Upper lobe of left lung (tissue), 6 donors: ENCODE results near the gene FAM3C. TPM values are rescaled to one million over a fixed set of nuclear protein-coding genes. Genes with fewer than 3 reads are reported as not detected.

Experiments used
- ATAC-seq, 2 donors: fragments of 200-7000 bp; cut with Tn5 transposase; one replicate each; pipeline ENCODE4 v1.9.1; 2022; ENCODE audit warnings: mild to moderate bottlenecking in 2 of 2, moderate library complexity in 2 of 2; ENCODE audit not compliant: low FRiP score in 2 of 2
- DNase-seq, 2 donors: peaks; one replicate each; pipeline ENCODE4 v3.0.0-alpha.2; 2019 to 2020
- H3K27ac ChIP-seq, 4 donors: fragments of 200-600 bp; sonication (generic); one replicate each; pipeline ENCODE4 v1.5.1; 2016 to 2019
- H3K27me3 ChIP-seq, 4 donors: fragments of 200-600 bp; sonication (generic); one replicate each; pipeline ENCODE4 v1.5.1; 2017 to 2019
- H3K36me3 ChIP-seq, 4 donors: fragments of 200-600 bp; sonication (generic); one replicate each; pipeline ENCODE4 v1.5.1; 2016 to 2019
- H3K4me1 ChIP-seq, 4 donors: fragments of 200-600 bp; sonication (generic); one replicate each; pipeline ENCODE4 v1.5.1; 2018 to 2019
- H3K4me3 ChIP-seq, 4 donors: fragments of 200-600 bp; sonication (generic); one replicate each; pipeline ENCODE4 v1.5.1; 2017 to 2019; ENCODE audit warnings: mild to moderate bottlenecking in 2 of 4, moderate library complexity in 1 of 4
- H3K9me3 ChIP-seq, 4 donors: fragments of 200-600 bp; sonication (generic); one replicate each; pipeline ENCODE4 v1.5.1; 2018 to 2019
- CTCF ChIP-seq, 6 experiments: fragments of 450-650 bp in 4 of 6; fragments of 200-600 bp in 2 of 6; sonication (generic) in 2 of 6; IDR thresholded peaks; one replicate each; pipeline ENCODE4 v1.5.1; 2016 to 2019; ENCODE audit warnings: antibody characterized with exemption in 6 of 6
- EP300 ChIP-seq, 4 donors: sonication (generic); formaldehyde crosslinking; IDR thresholded peaks; one replicate each; pipeline ENCODE4 v1.5.1; 2017; ENCODE audit warnings: antibody characterized with exemption in 4 of 4, control low read depth in 2 of 4
- POLR2A ChIP-seq, 4 donors: fragments of 450-650 bp; IDR thresholded peaks; one replicate each; pipeline ENCODE4 v1.5.1; 2016 to 2017; ENCODE audit warnings: antibody characterized with exemption in 4 of 4, mild to moderate bottlenecking in 2 of 4
- POLR2AphosphoS5 ChIP-seq, 2 donors: sonication (generic); formaldehyde crosslinking; IDR thresholded peaks; one replicate each; pipeline ENCODE4 v1.5.1; 2017; ENCODE audit warnings: antibody characterized with exemption in 2 of 2
- WGBS, 2 donors: methylation state at CpG; one replicate each; pipeline ENCODE4 v1.1.5; 2017 to 2018; 5-methylcytosine and 5-hydroxymethylcytosine counted together
- total RNA-seq, 6 donors: library from RNA; depleted of rRNA in 4 of 6; stranded (reverse); fragments of >200 nt in 4 of 6; gene quantifications; one replicate each; pipeline versions ENCODE4 v1.1.0 to v1.2.1, GENCODE V29; 2016 to 2021
- donor health status: DM: no; HTN: no; CAD: no; lungs with moderate emphysema.
- donor health status: DM: no; HTN: yes; CAD: no; lungs with severe emphysema.

FAM3C gene
- total RNA-seq, 6 donors from 2014 or later, result 10.5 to 65.7 (median 34.9) TPM

GRCh38 chr7:121334875-121335648 is 61.0 kb downstream of the FAM3C start:
- H3K9me3 ChIP-seq, result no peaks in the 10 kb centered on the region
- H3K4me1 ChIP-seq, result peaks cover 3 to 7% (median 6%) of the 10 kb centered on the region in 4 donors
- no peak for ATAC-seq
- H3K27ac ChIP-seq, result no peak overlapping the region
- no peak for TF ChIP-seq POLR2AphosphoS5 (IDR thresholded peaks at IDR 0.05)
- TF ChIP-seq CTCF (IDR thresholded peaks at IDR 0.05), result no peak
- TF ChIP-seq EP300 (IDR thresholded peaks at IDR 0.05), result no peak
- 75 to 87% methylated on average over 10 of the region's 10 CpGs for WGBS, 2 donors
- no peak overlapping the region for H3K4me3 ChIP-seq
- DNase-seq, result no peak
- H3K27me3 ChIP-seq, result peaks cover 0 to 7% (median 5%) of the 10 kb centered on the region in 4 donors
- no peaks in the 10 kb centered on the region for H3K36me3 ChIP-seq

GRCh38 chr7:121334376-121334775 is 61.7 kb downstream of the FAM3C start:
- Histone ChIP-seq H3K36me3 (no peaks in the 10 kb centered on the region), H3K4me1 (peaks cover 10 to 14% (median 13%) of the 10 kb centered on the region in 4 donors), H3K4me3 (no peak overlapping the region), H3K9me3 (no peaks in the 10 kb centered on the region), H3K27ac (no peak overlapping the region), H3K27me3 (peaks cover 0 to 14% (median 10%) of the 10 kb centered on the region in 4 donors)
- TF ChIP-seq CTCF (IDR thresholded peaks at IDR 0.05) (no peak), EP300 (IDR thresholded peaks at IDR 0.05) (no peak), POLR2AphosphoS5 (IDR thresholded peaks at IDR 0.05) (no peak), POLR2A (IDR thresholded peaks at IDR 0.05) (no peak)
- DNase-seq, result no peak
- no peak for ATAC-seq
- 95 to 98% methylated on average over 4 of the region's 4 CpGs for WGBS, 2 donors

GRCh38 chr7:121331574-121331973 is 64.5 kb downstream of the FAM3C start:
- TF ChIP-seq CTCF (IDR thresholded peaks at IDR 0.05), result no peak
- TF ChIP-seq EP300 (IDR thresholded peaks at IDR 0.05), result no peak
- no peak for TF ChIP-seq POLR2AphosphoS5 (IDR thresholded peaks at IDR 0.05)
- TF ChIP-seq POLR2A (IDR thresholded peaks at IDR 0.05), result no peak
- ATAC-seq (no peak), DNase-seq (no peak)
- 44 to 75% methylated on average over 5 of the region's 5 CpGs for WGBS, 2 donors
- Histone ChIP-seq H3K9me3 (no peaks in the 10 kb centered on the region), H3K4me1 (peaks cover 15 to 22% (median 18%) of the 10 kb centered on the region in 4 donors), H3K36me3 (no peaks in the 10 kb centered on the region), H3K4me3 (no peak overlapping the region), H3K27me3 (peaks cover 0 to 25% (median 16%) of the 10 kb centered on the region in 4 donors), H3K27ac (no peak overlapping the region)

- H3K4me1 ChIP-seq, result peaks cover 15 to 22% (median 18%) of the 10 kb centered on the region in 4 donors
- DNase-seq (no peak), ATAC-seq (no peak)
- no peak overlapping the region for H3K27ac ChIP-seq
- H3K36me3 ChIP-seq, result no peaks in the 10 kb centered on the region
- H3K9me3 ChIP-seq, result no peaks in the 10 kb centered on the region
- TF ChIP-seq POLR2AphosphoS5 (IDR thresholded peaks at IDR 0.05), result no peak
- no peak for TF ChIP-seq POLR2A (IDR thresholded peaks at IDR 0.05)
- no peak for TF ChIP-seq CTCF (IDR thresholded peaks at IDR 0.05)
- no peak for TF ChIP-seq EP300 (IDR thresholded peaks at IDR 0.05)
- H3K27me3 ChIP-seq, result peaks cover 0 to 25% (median 16%) of the 10 kb centered on the region in 4 donors
- H3K4me3 ChIP-seq, result no peak overlapping the region
- WGBS, 2 donors, result 71 to 78% methylated on average over 4 of the region's 4 CpGs
Observed at GRCh38 chr7:121331048-121331447, 65.1 kb downstream of the FAM3C start.
